Keratinocyte (primary cell): ENCODE results near the gene P2RY8. TPM values are rescaled to one million over a fixed set of nuclear protein-coding genes. Genes with fewer than 3 reads are reported as not detected.

Experiments
- DNase-seq: peaks from one replicate; pipeline ENCODE4 v3.0.0-alpha.2; 2011; ENCODE audit warnings: low read depth, missing footprints, low spot score
- FAIRE-seq: peaks from 2 replicates; lab custom pipeline; 2011; peaks lifted over from hg19 to GRCh38; lab: Jason Lieb, UNC
- H2AFZ ChIP-seq: 2 replicates; pipeline ENCODE4 v1.6.0; 2012; ENCODE audit warnings: low read length, control low read depth, inconsistent platforms; ENCODE audit not compliant: control insufficient read depth
- H3K27ac ChIP-seq: 2 replicates; pipeline ENCODE4 v1.5.1; 2011; ENCODE audit warnings: low read length; ENCODE audit not compliant: control insufficient read depth, insufficient read depth
- H3K27me3 ChIP-seq: 3 replicates; pipeline ENCODE4 v1.6.0; 2011; ENCODE audit warnings: low read length; ENCODE audit not compliant: control insufficient read depth, insufficient read depth; ENCODE audit errors: extremely low read depth
- H3K36me3 ChIP-seq, 2 experiments: 2 replicates in 1 of 2; 3 replicates in 1 of 2; pipeline ENCODE4 v1.5.1; 2011; ENCODE audit warnings: low read length in 2 of 2, mild to moderate bottlenecking in 1 of 2; ENCODE audit not compliant: control insufficient read depth in 2 of 2, insufficient read depth in 2 of 2; ENCODE audit errors: extremely low read depth in 1 of 2
- H3K4me1 ChIP-seq: 3 replicates; pipeline ENCODE4 v1.5.1; 2011; ENCODE audit warnings: low read length; ENCODE audit not compliant: control insufficient read depth, insufficient read depth; ENCODE audit errors: extremely low read depth
- H3K4me2 ChIP-seq: 3 replicates; pipeline ENCODE4 v1.6.0; 2011; ENCODE audit warnings: low read depth, low read length; ENCODE audit not compliant: control insufficient read depth, insufficient read depth; ENCODE audit errors: extremely low read depth
- H3K4me3 ChIP-seq, 3 experiments: fragments of 200-600 bp in 1 of 3; sonication (generic) in 1 of 3; 2 replicates in 2 of 3; 3 replicates in 1 of 3; pipeline ENCODE4 v1.5.1; 2011 to 2016; ENCODE audit warnings: low read length in 3 of 3, mild to moderate bottlenecking in 3 of 3, control low read depth in 2 of 3, inconsistent platforms in 1 of 3, low read depth in 1 of 3, mixed read lengths in 1 of 3, mixed run types in 1 of 3, moderate library complexity in 1 of 3; ENCODE audit not compliant: control insufficient read depth in 2 of 3, insufficient read depth in 2 of 3; ENCODE audit errors: extremely low read depth in 1 of 3
- H3K79me2 ChIP-seq: 2 replicates; pipeline ENCODE4 v1.6.0; 2012; ENCODE audit warnings: low read length; ENCODE audit not compliant: control insufficient read depth, insufficient read depth
- H3K9ac ChIP-seq: 3 replicates; pipeline ENCODE4 v1.6.0; 2011; ENCODE audit warnings: low read length; ENCODE audit not compliant: control insufficient read depth, insufficient read depth; ENCODE audit errors: extremely low read depth
- H3K9me1 ChIP-seq: 3 replicates; pipeline ENCODE4 v1.6.0; 2011; ENCODE audit warnings: low read length; ENCODE audit not compliant: control insufficient read depth, insufficient read depth; ENCODE audit errors: extremely low read depth
- H3K9me3 ChIP-seq: 2 replicates; pipeline ENCODE4 v1.5.1; 2012; ENCODE audit warnings: low read depth, low read length; ENCODE audit not compliant: control insufficient read depth
- H4K20me1 ChIP-seq: 3 replicates; pipeline ENCODE4 v1.6.0; 2011; ENCODE audit warnings: low read length; ENCODE audit not compliant: control insufficient read depth, insufficient read depth; ENCODE audit errors: extremely low read depth
- EZH2 ChIP-seq: IDR thresholded peaks from one replicate; pipeline ENCODE4 v1.6.1; 2012; ENCODE audit warnings: inconsistent platforms, mild to moderate bottlenecking, low read length, moderate library complexity
- dilution Hi-C: fragments of 300-500 bp; cut with MboI; formaldehyde crosslinking; loops from one replicate; pipeline ENCODE4 v1.7.0; 2020; ENCODE audit warnings: low sequenced_read_pairs; ENCODE audit not compliant: extremely low pct_ligation_motif_present
- polyA plus RNA-seq, 5 experiments: library from polyadenylated mRNA; depleted of rRNA in 3 of 5; stranded (reverse) in 3 of 5; stranded (forward) in 1 of 5; unstranded in 1 of 5; fragments of >200 nt; gene quantifications; 1 replicate in 1 of 5; 2 replicates in 3 of 5; 3 replicates in 1 of 5; pipeline versions ENCODE4 v1.2.1 to v1.2.3, GENCODE V29; 2011 to 2012; ENCODE audit warnings: missing spikeins in 2 of 5, low read depth in 1 of 5, low replicate concordance in 1 of 5
- TF ChIP-seq, protein P1 (sequence below), 3 experiments: IDR thresholded peaks in 1 of 3; conservative IDR thresholded peaks in 1 of 3; optimal IDR thresholded peaks in 1 of 3; 2 replicates in 2 of 3; 3 replicates in 1 of 3; pipeline versions ENCODE3 to v1.5.1; 2011; ENCODE audit warnings: low read length in 3 of 3, mild to moderate bottlenecking in 3 of 3, moderate library complexity in 2 of 3, control low read depth in 1 of 3, inconsistent platforms in 1 of 3; ENCODE audit not compliant: insufficient read depth in 2 of 3; ENCODE audit errors: extremely low read depth in 1 of 3

P2RY8 gene
- polyA plus RNA-seq, 1 donor (not counting 4 experiments of a cell fraction or from before 2014, with no cell fraction given) = not detected

DNA sequence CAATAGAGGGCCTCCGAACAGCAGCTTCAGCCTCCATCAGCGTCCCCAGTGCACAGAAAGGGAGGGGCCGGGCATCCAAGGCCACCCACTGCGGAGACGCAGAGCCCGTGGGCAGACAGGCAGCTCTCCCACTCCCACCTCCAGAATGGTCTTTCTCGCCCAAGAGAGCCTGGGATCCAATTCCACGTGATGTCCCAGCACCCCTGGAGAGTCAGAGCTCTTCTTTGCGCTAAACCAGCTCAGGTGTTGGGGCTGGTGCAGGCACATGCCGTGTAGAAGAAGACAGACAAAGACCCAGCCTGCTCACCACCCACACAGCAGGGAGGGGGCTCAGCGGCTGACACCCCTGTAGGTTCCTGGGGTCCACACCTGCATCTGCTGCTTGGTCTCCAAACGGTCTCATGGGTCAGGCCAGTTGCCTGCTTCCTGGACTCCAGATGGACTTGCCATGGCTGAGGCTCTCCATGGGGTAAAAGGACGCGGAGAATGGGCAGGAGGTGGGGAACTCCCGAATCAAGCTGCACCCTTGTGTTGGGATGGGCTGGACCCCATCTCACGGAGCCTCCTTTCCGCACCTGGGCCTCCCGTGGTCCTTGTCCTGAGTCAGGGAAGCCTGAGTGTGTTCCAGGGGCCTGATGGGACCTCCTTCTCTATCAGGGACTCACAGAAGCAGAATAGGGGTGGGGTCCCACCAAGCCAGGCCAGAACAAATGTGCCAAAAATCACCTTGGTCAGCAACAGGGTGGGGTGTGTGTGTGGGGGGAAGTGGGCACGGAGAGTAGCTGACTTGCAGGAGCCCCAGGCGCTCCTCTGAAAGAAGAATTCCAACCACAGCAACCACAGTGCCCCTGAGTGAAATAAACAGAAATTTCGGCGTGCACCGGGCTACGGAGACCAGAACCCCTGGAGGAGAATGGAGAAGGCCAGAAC, 72.7 kb downstream of the P2RY8 start:
- FAIRE-seq = no peak
- H3K4me2 ChIP-seq = no peak overlapping the region
- no peak overlapping the region for H3K27ac ChIP-seq
- no peaks in the 10 kb centered on the region for H3K4me1 ChIP-seq
- no peak for DNase-seq
- TF ChIP-seq EZH2 = no peak
- no peaks in the 10 kb centered on the region for H3K9me3 ChIP-seq
- no peaks in the 10 kb centered on the region for H4K20me1 ChIP-seq
- peaks cover 24% of the 10 kb centered on the region for H3K27me3 ChIP-seq
- no peak overlapping the region for H3K4me3 ChIP-seq
- no peak overlapping the region for H2AFZ ChIP-seq
- no peaks in the 10 kb centered on the region for H3K9me1 ChIP-seq
- dilution Hi-C loops = no loop called here
- no peaks in the 10 kb centered on the region for H3K36me3 ChIP-seq
- H3K9ac ChIP-seq = no peak overlapping the region
- no peaks in the 10 kb centered on the region for H3K79me2 ChIP-seq

DNA sequence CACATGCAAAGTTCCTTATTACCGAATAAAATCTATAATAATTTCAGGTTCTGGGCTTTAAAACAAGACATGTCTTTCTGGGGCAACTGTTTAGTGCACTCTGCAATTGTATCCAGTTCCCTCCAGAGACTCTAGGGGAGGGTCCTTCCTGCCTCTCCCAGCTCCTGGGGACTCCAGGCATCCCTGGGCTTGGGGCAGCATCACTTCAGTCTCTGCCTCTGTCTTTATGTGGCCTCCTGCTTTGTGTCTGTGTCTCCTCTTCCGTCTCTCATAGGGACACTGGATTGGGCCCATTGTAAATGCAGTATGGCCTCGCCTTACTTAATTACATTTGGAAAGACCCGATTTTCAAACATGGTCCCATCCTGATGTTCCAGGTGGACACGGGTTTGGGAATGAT, 73.4 kb downstream of the P2RY8 start:
- peaks cover 24% of the 10 kb centered on the region for H3K27me3 ChIP-seq
- no peaks in the 10 kb centered on the region for H3K9me1 ChIP-seq
- no peak overlapping the region for H3K9ac ChIP-seq
- no peak for TF ChIP-seq EZH2
- TF ChIP-seq, protein P1, sequence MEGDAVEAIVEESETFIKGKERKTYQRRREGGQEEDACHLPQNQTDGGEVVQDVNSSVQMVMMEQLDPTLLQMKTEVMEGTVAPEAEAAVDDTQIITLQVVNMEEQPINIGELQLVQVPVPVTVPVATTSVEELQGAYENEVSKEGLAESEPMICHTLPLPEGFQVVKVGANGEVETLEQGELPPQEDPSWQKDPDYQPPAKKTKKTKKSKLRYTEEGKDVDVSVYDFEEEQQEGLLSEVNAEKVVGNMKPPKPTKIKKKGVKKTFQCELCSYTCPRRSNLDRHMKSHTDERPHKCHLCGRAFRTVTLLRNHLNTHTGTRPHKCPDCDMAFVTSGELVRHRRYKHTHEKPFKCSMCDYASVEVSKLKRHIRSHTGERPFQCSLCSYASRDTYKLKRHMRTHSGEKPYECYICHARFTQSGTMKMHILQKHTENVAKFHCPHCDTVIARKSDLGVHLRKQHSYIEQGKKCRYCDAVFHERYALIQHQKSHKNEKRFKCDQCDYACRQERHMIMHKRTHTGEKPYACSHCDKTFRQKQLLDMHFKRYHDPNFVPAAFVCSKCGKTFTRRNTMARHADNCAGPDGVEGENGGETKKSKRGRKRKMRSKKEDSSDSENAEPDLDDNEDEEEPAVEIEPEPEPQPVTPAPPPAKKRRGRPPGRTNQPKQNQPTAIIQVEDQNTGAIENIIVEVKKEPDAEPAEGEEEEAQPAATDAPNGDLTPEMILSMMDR (optimal IDR thresholded peaks at IDR 0.05 in 1 of 3, IDR thresholded peaks at IDR 0.05 in 1 of 3, conservative IDR thresholded peaks at IDR 0.05 in 1 of 3; ENCODE audit: extremely low read depth in 1 of 3, insufficient read depth in 2 of 3, low read length in 3 of 3) = no peak
- no peaks in the 10 kb centered on the region for H3K36me3 ChIP-seq
- dilution Hi-C loops = no loop called here
- FAIRE-seq = no peak
- no peak for DNase-seq
- H2AFZ ChIP-seq = no peak overlapping the region
- no peaks in the 10 kb centered on the region for H3K9me3 ChIP-seq
- no peaks in the 10 kb centered on the region for H3K79me2 ChIP-seq
- no peaks in the 10 kb centered on the region for H3K4me1 ChIP-seq
- no peak overlapping the region for H3K4me3 ChIP-seq
- H3K27ac ChIP-seq = no peak overlapping the region
- H4K20me1 ChIP-seq = no peaks in the 10 kb centered on the region
- no peak overlapping the region for H3K4me2 ChIP-seq
